HG03575 (cell line): Measurements from ENCODE around the gene ZNF568.

ENCODE experiments used
- ATAC-seq: cut with Tn5 transposase; IDR thresholded peaks from one replicate; pipeline ENCODE4 v1.9.1; 2021; ENCODE audit not compliant: unreplicated experiment, insufficient number of reproducible peaks, low FRiP score; ENCODE audit errors: extremely low read depth

Gene ZNF568

GRCh38 chr19:36915992-36916830 lies at the start of gene ZNF568, which contains the start of gene ZNF829:
Gene ZNF568, plus strand, starts transcription at chr19:36916332. Its CDS starts 6,439 bp downstream, at chr19:36922771.
Gene ZNF829, minus strand, starts transcription at chr19:36916291. Its CDS starts 1,124 bp downstream, at chr19:36915167.
- ATAC-seq = no peak

- ATAC-seq = no peak
Observed at GRCh38 chr19:36876993-36877938, 38.9 kb upstream of the ZNF568 start.

- no peak for ATAC-seq
Observed at GRCh38 chr19:36891768-36892357, 24.3 kb upstream of the ZNF568 start.

- no peak for ATAC-seq
Observed at GRCh38 chr19:36894849-36895383, 21.2 kb upstream of the ZNF568 start.

- no peak for ATAC-seq
Observed at GRCh38 chr19:36898422-36898821, 17.7 kb upstream of the ZNF568 start.

GRCh38 chr19:36916991-36917390 lies 859 bp downstream of the ZNF568 start:
- ATAC-seq = no peak

GRCh38 chr19:36918090-36918489 lies 2.0 kb downstream of the ZNF568 start:
- ATAC-seq = no peak

GRCh38 chr19:36931684-36932083 lies 15.6 kb downstream of the ZNF568 start:
- ATAC-seq = no peak

- ATAC-seq = no peak
Observed at GRCh38 chr19:36939153-36939552, 23.0 kb downstream of the ZNF568 start.

- no peak for ATAC-seq
Observed at GRCh38 chr19:36950335-36951119, 34.4 kb downstream of the ZNF568 start.

- ATAC-seq = no peak
Observed at GRCh38 chr19:36962346-36962745, 46.2 kb downstream of the ZNF568 start.

- no peak for ATAC-seq
Observed at GRCh38 chr19:36963280-36963679, 47.1 kb downstream of the ZNF568 start.

- no peak for ATAC-seq
Observed at GRCh38 chr19:36972571-36972970, 56.4 kb downstream of the ZNF568 start.

GRCh38 chr19:36973021-36973843 lies 57.1 kb downstream of the ZNF568 start:
- ATAC-seq = no peak

- no peak for ATAC-seq
Observed at GRCh38 chr19:36973844-36974195, 57.7 kb downstream of the ZNF568 start.

GRCh38 chr19:36986131-36986530 lies 70.0 kb downstream of the ZNF568 start:
- no peak for ATAC-seq

GRCh38 chr19:36986601-36987000 lies 70.5 kb downstream of the ZNF568 start:
- no peak for ATAC-seq

GRCh38 chr19:36987091-36987490 lies 71.0 kb downstream of the ZNF568 start:
- no peak for ATAC-seq
